Rectal smooth muscle tissue (tissue), 1 donor: ENCODE data around the gene IL34.
"Not testable (repeated sequence)": the region's sequence is repeated elsewhere in the genome, so short reads cannot be mapped to it uniquely, and the experiment has no call there.

Experiments used
- H3K27ac ChIP-seq: one replicate; pipeline ENCODE4 v1.7.0; 2013; ENCODE audit warnings: low read depth, low read length, inconsistent platforms
- H3K27me3 ChIP-seq: one replicate; pipeline ENCODE4 v1.7.0; 2013; ENCODE audit warnings: low read length; ENCODE audit not compliant: control insufficient read depth, insufficient read depth
- H3K36me3 ChIP-seq: one replicate; pipeline ENCODE4 v1.7.0; 2013; ENCODE audit warnings: low read length; ENCODE audit not compliant: control insufficient read depth, insufficient read depth
- H3K4me1 ChIP-seq: one replicate; pipeline ENCODE4 v1.7.0; 2013; ENCODE audit warnings: low read length; ENCODE audit not compliant: control insufficient read depth, insufficient read depth
- H3K4me3 ChIP-seq: one replicate; pipeline ENCODE4 v1.7.0; 2013; ENCODE audit warnings: low read length
- H3K9ac ChIP-seq: one replicate; pipeline ENCODE4 v1.7.0; 2013; ENCODE audit warnings: low read length

Gene IL34

DNA sequence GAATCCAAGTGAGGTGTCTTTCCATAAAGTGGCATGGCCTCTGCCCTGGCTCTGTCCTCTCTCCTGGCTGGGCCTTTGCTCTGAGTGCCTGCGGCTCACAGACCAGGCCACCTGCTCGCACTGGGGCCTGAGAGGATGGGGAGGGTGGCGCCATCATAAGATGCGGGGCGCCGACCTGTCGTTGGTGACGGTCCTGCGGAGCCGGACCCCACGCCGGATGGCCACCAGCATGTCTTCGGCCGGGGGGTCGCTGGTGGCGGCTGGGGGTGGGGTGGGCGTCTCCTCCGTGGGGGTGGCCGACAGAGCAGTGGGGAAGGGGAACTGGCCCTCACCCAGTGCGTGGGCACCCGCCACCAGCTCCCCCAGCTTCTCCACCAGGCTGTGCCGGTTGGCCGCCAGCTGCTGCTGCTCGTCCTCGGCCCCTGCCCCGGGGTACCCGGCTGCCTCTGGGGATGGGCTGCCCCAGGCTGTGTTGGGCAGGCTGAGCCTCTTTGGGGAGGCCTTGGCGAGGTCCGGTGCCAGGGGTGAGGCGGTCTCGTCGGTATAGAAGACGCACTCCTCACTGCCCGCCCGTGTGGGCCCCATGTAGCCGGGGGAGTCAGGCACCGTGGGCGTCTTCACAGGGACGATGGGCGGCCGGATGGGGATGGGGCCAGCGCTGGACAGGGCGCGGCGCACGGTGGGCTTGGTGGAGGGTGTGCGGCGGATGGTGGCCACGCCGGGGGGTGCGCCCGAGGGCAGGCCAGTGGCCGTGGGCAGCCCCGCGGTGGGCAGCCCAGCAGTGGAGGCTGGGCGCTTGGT lies 17.4 kb downstream of the IL34 start:
- Histone ChIP-seq H3K4me3 (no peak overlapping the region), H3K36me3 (peaks cover 24% of the 10 kb centered on the region), H3K27me3 (no peaks in the 10 kb centered on the region), H3K9ac (no peak overlapping the region), H3K4me1 (peaks cover 4% of the 10 kb centered on the region), H3K27ac (peak overlapping the region; percentile 58)

GRCh38 chr16:70664325-70665112 lies 18.2 kb downstream of the IL34 start:
- Histone ChIP-seq H3K27ac (no peak overlapping the region), H3K27me3 (no peaks in the 10 kb centered on the region), H3K4me1 (peaks cover 4% of the 10 kb centered on the region), H3K36me3 (peaks cover 26% of the 10 kb centered on the region), H3K4me3 (no peak overlapping the region), H3K9ac (no peak overlapping the region)

DNA sequence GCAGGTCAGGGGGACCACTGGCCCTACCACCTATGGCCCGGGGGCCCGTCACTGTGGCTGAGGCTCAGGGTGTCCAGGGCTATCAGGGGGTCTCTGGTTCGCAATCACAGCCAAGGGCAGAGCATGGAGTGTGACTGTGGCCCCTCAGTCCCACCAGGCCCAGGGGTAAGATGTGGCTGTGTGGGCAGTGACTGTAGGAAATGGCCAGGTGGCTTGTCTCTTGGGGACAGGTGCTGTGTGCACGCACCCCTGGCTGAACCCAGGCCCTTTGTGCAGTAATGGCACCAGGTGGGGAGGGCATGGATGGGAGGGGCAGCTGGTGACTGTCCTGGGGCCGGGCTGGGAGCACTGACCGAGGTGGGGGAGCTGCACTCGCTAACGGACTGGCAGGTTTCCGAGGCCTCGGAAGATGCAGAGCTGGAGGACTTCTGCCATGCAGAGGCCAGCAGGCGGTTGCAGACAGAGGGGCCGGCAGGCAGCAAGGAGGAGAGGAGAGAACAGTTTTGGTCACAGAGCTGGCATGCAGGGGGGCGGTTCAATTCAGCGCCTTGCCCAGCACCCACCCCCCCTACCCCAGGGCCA lies 18.8 kb downstream of the IL34 start:
- H3K9ac ChIP-seq, result no peak overlapping the region
- no peak overlapping the region for H3K27ac ChIP-seq
- no peaks in the 10 kb centered on the region for H3K27me3 ChIP-seq
- peaks cover 26% of the 10 kb centered on the region for H3K36me3 ChIP-seq
- H3K4me3 ChIP-seq, result no peak overlapping the region
- peaks cover 4% of the 10 kb centered on the region for H3K4me1 ChIP-seq

- H3K27me3 ChIP-seq, result no peaks in the 10 kb centered on the region
Measured at GRCh38 chr16:70665806-70666735, 19.7 kb downstream of the IL34 start.

DNA sequence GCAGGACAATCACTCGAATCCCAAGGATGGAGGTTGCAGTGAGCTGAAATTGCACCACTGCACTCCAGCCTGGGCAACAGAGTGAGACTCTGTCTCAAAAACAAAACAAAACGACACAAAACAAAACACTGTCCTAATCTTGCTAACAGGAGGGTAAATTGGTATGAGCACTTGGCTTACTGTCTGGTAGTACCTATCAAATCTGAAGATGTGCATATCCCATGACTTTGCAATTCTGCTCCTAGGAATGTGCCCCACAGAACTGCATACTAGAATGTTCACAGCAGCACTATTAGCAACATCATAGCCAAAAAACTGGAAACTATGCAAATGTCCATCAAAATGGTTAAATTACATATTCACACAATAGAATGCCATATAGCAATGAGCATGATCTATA lies 23.8 kb downstream of the IL34 start:
- H3K9ac ChIP-seq, result no peak overlapping the region
- H3K36me3 ChIP-seq, result peaks cover 28% of the 10 kb centered on the region
- H3K27ac ChIP-seq, result no peak overlapping the region

More at GRCh38 chr16:70665806-70666735, 19.7 kb downstream of the IL34 start:
- H3K27ac ChIP-seq, result no peak overlapping the region
- H3K4me1 ChIP-seq, result peaks cover 4% of the 10 kb centered on the region
- H3K9ac ChIP-seq, result no peak overlapping the region
- no peak overlapping the region for H3K4me3 ChIP-seq
- peaks cover 30% of the 10 kb centered on the region for H3K36me3 ChIP-seq

GRCh38 chr16:70670938-70671337 lies 24.6 kb downstream of the IL34 start:
- H3K27ac ChIP-seq, H3K4me1 ChIP-seq, H3K9ac ChIP-seq, H3K4me3 ChIP-seq, H3K27me3 ChIP-seq: not testable (repeated sequence)
- peaks cover 25% of the 10 kb centered on the region for H3K36me3 ChIP-seq

More for the DNA sequence above, 23.8 kb downstream of the IL34 start:
- Histone ChIP-seq H3K4me1 (no peaks in the 10 kb centered on the region), H3K27me3 (no peaks in the 10 kb centered on the region), H3K4me3 (no peak overlapping the region)

DNA sequence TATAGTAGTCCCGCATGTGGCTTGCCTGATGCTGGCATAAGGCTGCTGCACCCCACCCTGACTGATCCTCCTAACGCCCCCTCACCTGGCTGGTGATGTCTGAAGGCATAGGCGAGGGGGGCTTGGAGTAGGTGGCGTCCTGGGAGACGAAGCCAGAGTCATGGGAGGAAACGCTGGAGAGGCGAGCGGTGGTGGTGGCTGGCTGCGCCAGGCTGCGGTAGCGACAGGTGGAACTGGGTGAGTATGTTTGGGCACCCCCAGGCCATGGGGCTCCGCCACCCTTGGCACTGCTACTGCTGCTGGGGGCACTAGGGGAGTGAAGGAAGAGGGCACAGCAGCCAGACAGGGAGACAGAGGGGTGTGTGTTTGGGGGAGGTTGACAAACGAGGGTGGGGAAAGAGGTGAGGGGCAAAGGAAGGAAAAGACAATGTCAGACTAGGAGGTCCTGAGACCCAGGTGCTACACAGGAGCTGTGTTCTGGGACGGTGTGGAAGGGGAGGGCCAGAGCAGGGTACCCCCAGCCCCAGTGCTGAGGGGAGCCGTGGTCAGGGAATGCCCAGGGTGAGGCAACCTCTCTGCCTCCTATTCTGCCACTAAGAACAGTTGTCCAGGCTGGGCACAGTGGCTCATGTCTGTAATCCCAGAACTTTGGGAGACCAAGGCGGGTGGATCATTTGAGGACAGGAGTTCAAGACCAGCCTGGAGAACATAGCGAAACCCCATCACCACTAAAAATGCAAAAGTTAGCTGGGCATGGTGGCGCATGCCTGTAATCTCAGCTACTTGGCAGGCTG lies 28.1 kb downstream of the IL34 start:
- Histone ChIP-seq H3K27me3 (no peaks in the 10 kb centered on the region), H3K9ac (no peak overlapping the region), H3K4me1 (no peaks in the 10 kb centered on the region), H3K27ac (no peak overlapping the region), H3K36me3 (peaks cover 38% of the 10 kb centered on the region), H3K4me3 (no peak overlapping the region)

DNA sequence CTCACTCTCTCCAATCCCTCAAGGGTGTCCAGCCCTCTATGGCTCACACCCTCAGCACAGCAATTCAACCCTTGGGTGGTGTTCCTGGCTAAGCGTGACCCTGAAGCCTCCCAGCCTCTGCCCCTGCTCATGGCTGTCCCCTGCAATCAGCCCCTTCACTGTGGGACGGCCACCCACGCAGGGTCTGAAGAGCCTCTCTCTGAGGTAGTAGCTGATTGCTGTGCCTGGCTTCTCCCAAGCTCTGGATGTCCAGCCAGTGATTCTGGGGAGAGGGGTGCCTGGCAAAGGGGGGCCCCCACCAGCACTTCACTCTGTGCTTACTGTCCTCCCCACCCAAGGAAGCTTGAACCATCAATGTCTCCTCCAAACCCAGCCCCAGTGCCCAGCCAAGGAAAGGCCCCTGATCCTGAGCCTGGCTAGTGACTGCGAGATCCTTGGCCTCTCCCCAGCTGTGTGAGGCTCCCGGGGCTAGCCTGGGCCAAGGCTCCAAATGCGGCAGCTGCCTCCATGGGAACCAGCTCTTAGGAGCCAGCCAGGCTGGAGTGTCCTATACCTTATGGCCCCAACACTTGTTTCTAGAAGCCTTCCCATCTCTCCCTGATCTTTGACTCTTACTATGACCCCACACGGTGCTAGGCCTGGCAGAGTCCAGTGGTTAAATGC lies 29.6 kb downstream of the IL34 start:
- H3K36me3 ChIP-seq, result peaks cover 39% of the 10 kb centered on the region
- H3K4me1 ChIP-seq, result peaks cover 8% of the 10 kb centered on the region
- H3K27me3 ChIP-seq, result no peaks in the 10 kb centered on the region
- no peak overlapping the region for H3K9ac ChIP-seq
- no peak overlapping the region for H3K27ac ChIP-seq
- no peak overlapping the region for H3K4me3 ChIP-seq

DNA sequence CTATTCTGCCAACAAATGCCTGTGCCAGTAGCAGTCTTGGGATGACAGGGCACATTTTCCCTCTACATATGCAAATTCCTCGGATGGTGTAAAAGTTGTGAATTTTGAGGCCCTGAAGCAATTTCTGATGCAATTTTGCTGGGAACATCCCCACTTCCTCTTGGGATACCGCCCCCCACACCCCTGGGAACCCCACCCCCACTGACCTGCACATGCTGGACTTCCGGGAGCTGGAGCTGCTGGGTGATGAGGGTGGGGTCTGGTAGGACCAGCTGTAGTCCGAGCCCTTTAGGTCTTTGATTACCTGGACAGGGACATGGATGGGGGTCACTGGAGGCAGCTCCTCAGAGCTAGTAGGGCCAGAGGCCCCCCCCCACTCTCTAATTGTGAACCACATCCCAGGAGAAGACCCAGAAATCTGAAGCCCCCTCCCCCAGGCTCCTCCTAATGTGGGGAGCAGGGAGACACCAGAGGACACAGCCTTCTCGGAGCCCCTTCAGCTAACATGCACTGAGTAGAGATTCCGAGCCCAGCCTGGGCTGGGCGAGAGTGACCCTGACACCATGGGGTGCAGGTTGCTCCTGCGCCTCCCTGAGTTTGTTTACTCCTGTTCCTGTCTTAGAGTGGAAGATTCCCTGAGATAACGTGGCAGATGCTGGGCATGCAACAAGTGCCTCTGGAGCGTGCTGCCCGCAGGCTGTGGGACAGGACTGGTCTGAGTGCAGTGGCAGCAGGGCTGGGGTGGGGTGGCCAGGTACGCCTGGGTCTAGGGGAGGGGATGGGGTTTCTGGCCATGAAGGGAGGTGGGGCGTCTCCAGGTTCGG lies 30.5 kb downstream of the IL34 start:
- Histone ChIP-seq H3K36me3 (peaks cover 39% of the 10 kb centered on the region), H3K4me3 (no peak overlapping the region), H3K27me3 (no peaks in the 10 kb centered on the region), H3K9ac (no peak overlapping the region), H3K4me1 (peaks cover 17% of the 10 kb centered on the region), H3K27ac (no peak overlapping the region)

- Histone ChIP-seq H3K4me1 (peaks cover 23% of the 10 kb centered on the region), H3K36me3 (peaks cover 39% of the 10 kb centered on the region), H3K4me3 (no peak overlapping the region), H3K27ac (no peak overlapping the region), H3K27me3 (no peaks in the 10 kb centered on the region), H3K9ac (no peak overlapping the region)
Measured at GRCh38 chr16:70677499-70678120, 31.3 kb downstream of the IL34 start.
